GM12878 (cell line): Measurements from ENCODE around the gene ALPK1. TPM values are rescaled to one million over a fixed set of nuclear protein-coding genes. Genes with fewer than 3 reads are reported as not detected.
A peak's percentile ranks its signal among the peaks of the same experiment; 100 is the strongest.

Experiments
- EP300 ChIP-seq, 2 experiments: fragments of 150-350 bp in 1 of 2; IDR thresholded peaks; 2 replicates each; pipeline ENCODE4 v1.6.1; 2011 to 2012; ENCODE audit warnings: low read depth in 2 of 2, low read length in 2 of 2, borderline replicate concordance in 1 of 2, improper control_type of control experiment in 1 of 2, inconsistent platforms in 1 of 2; ENCODE audit not compliant: control insufficient read depth in 1 of 2
- IRF4 ChIP-seq: IDR thresholded peaks from 2 replicates; pipeline ENCODE4 v1.6.1; 2011; ENCODE audit warnings: low read depth, low read length
- POLR2AphosphoS2 ChIP-seq: IDR thresholded peaks from 2 replicates; pipeline ENCODE4 v1.6.1; 2011; ENCODE audit warnings: low read depth, mild to moderate bottlenecking, low read length, improper control_type of control experiment, moderate library complexity
- RB1 ChIP-seq: fragments of 450-650 bp; formaldehyde crosslinking; IDR thresholded peaks from 2 replicates; pipeline ENCODE4 v1.6.1; 2017; ENCODE audit warnings: mild to moderate bottlenecking, borderline replicate concordance
- RUNX3 ChIP-seq: IDR thresholded peaks from 2 replicates; pipeline ENCODE4 v1.6.1; 2012; ENCODE audit warnings: low read length, inconsistent platforms
- ZNF207 ChIP-seq: fragments of 450-650 bp; IDR thresholded peaks from 2 replicates; pipeline ENCODE4 v1.6.1; 2014; ENCODE audit warnings: antibody characterized with exemption, mild to moderate bottlenecking, borderline replicate concordance
- polyA plus RNA-seq, 11 experiments: library from polyadenylated mRNA; depleted of rRNA in 4 of 11; unstranded in 6 of 11; stranded (reverse) in 5 of 11; fragments of >200 nt; fragmentation: Nextera tagmentation in 4 of 11; fragmentation: Illumina TruSeq in 1 of 11; extraction: Ambion mirVana in 4 of 11; extraction: Trizol in 1 of 11; gene quantifications; 1 replicate in 1 of 11; 2 replicates in 10 of 11; pipeline versions ENCODE4 v1.2.1 to v1.2.3, GENCODE V29; 2011 to 2016; ENCODE audit warnings: inconsistent platforms in 2 of 11, missing spikeins in 2 of 11, low read depth in 1 of 11
- total RNA-seq, 4 experiments: library from RNA; depleted of rRNA in 3 of 4; stranded (reverse); fragments of >200 nt in 3 of 4; fragmentation: Illumina TruSeq in 1 of 4; extraction: Trizol in 1 of 4; gene quantifications; 2 replicates each; pipeline versions ENCODE4 v1.2.1 to v1.2.3, GENCODE V29; 2013 to 2021
- TF ChIP-seq, protein P1 (sequence below): IDR thresholded peaks from 2 replicates; pipeline ENCODE4 v1.6.1; 2012; ENCODE audit warnings: improper control_type of control experiment, low read depth, low read length; ENCODE audit not compliant: insufficient replicate concordance
- TF ChIP-seq, protein P2 (sequence below): IDR thresholded peaks from 2 replicates; pipeline ENCODE4 v1.6.1; 2011; ENCODE audit warnings: borderline replicate concordance, low read depth, mild to moderate bottlenecking, moderate library complexity, low read length; ENCODE audit not compliant: insufficient read depth, poor library complexity, severe bottlenecking
- TF ChIP-seq, protein P3 (sequence below): IDR thresholded peaks from 2 replicates; pipeline ENCODE4 v1.6.1; 2011; ENCODE audit warnings: low read depth, low read length, improper control_type of control experiment, borderline replicate concordance
- TF ChIP-seq, protein P4 (sequence below): fragments of 450-650 bp; IDR thresholded peaks from 2 replicates; pipeline ENCODE4 v1.6.1; 2017; ENCODE audit warnings: mild to moderate bottlenecking, moderate library complexity
- TF ChIP-seq, protein P5 (sequence below): IDR thresholded peaks from 2 replicates; pipeline ENCODE4 v1.6.1; 2012; ENCODE audit warnings: low read depth, low read length, improper control_type of control experiment
- TF ChIP-seq, protein P6 (sequence below): IDR thresholded peaks from 2 replicates; pipeline ENCODE4 v1.6.1; 2012; ENCODE audit warnings: low read length, inconsistent platforms

Gene ALPK1
- total and polyA plus RNA-seq, 10 of the 15 experiments (the other 5 are each of a cell fraction or from before 2014, with no cell fraction given), result 8.5 to 32.3 (median 22.6) TPM

DNA sequence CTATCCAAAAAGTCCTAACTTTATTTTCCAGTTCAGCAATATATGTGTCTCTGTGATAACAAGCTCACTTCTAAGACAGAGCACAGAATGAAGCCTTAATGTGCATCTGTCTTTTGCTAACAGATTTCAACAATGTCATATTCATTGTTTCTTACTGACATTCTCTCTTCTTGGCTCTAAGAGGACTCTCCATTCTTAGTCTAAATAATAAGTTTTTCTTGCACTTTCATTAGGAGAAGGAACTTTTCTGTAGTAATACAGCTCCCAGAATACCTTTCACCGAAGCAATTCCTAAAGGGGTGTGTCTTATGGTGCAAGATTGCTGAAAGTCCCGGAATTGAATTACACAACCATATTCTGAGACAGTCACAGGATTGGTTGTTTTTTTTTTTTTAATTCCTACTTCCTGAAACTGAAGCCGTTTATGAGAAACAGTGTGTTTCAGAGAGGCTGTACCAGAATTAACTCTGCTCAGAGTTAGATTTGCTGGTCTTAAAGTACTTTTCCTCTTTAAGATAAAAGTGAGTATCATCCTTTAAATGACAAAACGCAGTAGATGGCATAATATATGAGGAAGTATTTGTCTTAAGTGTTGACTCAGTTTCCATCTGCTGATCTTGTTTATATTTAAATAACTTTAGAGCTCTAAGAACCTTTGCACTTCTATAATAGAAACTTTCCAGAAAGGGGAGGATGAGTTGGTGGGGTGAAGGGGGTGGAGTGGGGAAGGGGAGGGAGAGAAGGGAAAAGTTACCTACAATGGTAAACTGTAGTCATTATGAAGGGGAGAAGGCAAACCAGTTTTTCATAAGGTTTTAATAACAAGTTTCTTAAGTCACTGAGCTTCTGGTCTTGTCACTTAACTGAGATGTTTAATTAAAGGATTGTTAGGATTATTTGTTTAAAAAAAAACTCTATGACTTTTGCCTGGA lies at the start of gene ALPK1 (continued):
- TF ChIP-seq, protein P1, sequence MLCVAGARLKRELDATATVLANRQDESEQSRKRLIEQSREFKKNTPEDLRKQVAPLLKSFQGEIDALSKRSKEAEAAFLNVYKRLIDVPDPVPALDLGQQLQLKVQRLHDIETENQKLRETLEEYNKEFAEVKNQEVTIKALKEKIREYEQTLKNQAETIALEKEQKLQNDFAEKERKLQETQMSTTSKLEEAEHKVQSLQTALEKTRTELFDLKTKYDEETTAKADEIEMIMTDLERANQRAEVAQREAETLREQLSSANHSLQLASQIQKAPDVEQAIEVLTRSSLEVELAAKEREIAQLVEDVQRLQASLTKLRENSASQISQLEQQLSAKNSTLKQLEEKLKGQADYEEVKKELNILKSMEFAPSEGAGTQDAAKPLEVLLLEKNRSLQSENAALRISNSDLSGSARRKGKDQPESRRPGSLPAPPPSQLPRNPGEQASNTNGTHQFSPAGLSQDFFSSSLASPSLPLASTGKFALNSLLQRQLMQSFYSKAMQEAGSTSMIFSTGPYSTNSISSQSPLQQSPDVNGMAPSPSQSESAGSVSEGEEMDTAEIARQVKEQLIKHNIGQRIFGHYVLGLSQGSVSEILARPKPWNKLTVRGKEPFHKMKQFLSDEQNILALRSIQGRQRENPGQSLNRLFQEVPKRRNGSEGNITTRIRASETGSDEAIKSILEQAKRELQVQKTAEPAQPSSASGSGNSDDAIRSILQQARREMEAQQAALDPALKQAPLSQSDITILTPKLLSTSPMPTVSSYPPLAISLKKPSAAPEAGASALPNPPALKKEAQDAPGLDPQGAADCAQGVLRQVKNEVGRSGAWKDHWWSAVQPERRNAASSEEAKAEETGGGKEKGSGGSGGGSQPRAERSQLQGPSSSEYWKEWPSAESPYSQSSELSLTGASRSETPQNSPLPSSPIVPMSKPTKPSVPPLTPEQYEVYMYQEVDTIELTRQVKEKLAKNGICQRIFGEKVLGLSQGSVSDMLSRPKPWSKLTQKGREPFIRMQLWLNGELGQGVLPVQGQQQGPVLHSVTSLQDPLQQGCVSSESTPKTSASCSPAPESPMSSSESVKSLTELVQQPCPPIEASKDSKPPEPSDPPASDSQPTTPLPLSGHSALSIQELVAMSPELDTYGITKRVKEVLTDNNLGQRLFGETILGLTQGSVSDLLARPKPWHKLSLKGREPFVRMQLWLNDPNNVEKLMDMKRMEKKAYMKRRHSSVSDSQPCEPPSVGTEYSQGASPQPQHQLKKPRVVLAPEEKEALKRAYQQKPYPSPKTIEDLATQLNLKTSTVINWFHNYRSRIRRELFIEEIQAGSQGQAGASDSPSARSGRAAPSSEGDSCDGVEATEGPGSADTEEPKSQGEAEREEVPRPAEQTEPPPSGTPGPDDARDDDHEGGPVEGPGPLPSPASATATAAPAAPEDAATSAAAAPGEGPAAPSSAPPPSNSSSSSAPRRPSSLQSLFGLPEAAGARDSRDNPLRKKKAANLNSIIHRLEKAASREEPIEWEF, result no peak
- TF ChIP-seq RB1 (no peak), POLR2AphosphoS2 (no peak), RUNX3 (no peak), IRF4 (no peak), EP300 (IDR thresholded peaks at IDR 0.05; ENCODE audit: borderline replicate concordance in 1 of 2, control insufficient read depth in 1 of 2, low read depth in 2 of 2, low read length in 2 of 2) (no peak), ZNF207 (no peak)
- TF ChIP-seq, protein P2, sequence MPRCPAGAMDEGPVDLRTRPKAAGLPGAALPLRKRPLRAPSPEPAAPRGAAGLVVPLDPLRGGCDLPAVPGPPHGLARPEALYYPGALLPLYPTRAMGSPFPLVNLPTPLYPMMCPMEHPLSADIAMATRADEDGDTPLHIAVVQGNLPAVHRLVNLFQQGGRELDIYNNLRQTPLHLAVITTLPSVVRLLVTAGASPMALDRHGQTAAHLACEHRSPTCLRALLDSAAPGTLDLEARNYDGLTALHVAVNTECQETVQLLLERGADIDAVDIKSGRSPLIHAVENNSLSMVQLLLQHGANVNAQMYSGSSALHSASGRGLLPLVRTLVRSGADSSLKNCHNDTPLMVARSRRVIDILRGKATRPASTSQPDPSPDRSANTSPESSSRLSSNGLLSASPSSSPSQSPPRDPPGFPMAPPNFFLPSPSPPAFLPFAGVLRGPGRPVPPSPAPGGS, result no peak
- TF ChIP-seq, protein P3, sequence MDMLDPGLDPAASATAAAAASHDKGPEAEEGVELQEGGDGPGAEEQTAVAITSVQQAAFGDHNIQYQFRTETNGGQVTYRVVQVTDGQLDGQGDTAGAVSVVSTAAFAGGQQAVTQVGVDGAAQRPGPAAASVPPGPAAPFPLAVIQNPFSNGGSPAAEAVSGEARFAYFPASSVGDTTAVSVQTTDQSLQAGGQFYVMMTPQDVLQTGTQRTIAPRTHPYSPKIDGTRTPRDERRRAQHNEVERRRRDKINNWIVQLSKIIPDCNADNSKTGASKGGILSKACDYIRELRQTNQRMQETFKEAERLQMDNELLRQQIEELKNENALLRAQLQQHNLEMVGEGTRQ, result no peak
- TF ChIP-seq, protein P4, sequence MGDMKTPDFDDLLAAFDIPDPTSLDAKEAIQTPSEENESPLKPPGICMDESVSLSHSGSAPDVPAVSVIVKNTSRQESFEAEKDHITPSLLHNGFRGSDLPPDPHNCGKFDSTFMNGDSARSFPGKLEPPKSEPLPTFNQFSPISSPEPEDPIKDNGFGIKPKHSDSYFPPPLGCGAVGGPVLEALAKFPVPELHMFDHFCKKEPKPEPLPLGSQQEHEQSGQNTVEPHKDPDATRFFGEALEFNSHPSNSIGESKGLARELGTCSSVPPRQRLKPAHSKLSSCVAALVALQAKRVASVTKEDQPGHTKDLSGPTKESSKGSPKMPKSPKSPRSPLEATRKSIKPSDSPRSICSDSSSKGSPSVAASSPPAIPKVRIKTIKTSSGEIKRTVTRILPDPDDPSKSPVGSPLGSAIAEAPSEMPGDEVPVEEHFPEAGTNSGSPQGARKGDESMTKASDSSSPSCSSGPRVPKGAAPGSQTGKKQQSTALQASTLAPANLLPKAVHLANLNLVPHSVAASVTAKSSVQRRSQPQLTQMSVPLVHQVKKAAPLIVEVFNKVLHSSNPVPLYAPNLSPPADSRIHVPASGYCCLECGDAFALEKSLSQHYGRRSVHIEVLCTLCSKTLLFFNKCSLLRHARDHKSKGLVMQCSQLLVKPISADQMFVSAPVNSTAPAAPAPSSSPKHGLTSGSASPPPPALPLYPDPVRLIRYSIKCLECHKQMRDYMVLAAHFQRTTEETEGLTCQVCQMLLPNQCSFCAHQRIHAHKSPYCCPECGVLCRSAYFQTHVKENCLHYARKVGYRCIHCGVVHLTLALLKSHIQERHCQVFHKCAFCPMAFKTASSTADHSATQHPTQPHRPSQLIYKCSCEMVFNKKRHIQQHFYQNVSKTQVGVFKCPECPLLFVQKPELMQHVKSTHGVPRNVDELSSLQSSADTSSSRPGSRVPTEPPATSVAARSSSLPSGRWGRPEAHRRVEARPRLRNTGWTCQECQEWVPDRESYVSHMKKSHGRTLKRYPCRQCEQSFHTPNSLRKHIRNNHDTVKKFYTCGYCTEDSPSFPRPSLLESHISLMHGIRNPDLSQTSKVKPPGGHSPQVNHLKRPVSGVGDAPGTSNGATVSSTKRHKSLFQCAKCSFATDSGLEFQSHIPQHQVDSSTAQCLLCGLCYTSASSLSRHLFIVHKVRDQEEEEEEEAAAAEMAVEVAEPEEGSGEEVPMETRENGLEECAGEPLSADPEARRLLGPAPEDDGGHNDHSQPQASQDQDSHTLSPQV, result no peak
- TF ChIP-seq, protein P5, sequence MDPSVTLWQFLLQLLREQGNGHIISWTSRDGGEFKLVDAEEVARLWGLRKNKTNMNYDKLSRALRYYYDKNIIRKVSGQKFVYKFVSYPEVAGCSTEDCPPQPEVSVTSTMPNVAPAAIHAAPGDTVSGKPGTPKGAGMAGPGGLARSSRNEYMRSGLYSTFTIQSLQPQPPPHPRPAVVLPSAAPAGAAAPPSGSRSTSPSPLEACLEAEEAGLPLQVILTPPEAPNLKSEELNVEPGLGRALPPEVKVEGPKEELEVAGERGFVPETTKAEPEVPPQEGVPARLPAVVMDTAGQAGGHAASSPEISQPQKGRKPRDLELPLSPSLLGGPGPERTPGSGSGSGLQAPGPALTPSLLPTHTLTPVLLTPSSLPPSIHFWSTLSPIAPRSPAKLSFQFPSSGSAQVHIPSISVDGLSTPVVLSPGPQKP, result no peak
- TF ChIP-seq, protein P6, sequence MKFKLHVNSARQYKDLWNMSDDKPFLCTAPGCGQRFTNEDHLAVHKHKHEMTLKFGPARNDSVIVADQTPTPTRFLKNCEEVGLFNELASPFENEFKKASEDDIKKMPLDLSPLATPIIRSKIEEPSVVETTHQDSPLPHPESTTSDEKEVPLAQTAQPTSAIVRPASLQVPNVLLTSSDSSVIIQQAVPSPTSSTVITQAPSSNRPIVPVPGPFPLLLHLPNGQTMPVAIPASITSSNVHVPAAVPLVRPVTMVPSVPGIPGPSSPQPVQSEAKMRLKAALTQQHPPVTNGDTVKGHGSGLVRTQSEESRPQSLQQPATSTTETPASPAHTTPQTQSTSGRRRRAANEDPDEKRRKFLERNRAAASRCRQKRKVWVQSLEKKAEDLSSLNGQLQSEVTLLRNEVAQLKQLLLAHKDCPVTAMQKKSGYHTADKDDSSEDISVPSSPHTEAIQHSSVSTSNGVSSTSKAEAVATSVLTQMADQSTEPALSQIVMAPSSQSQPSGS, result peak; percentile 41; the same call in 1 of the 2 replicates
